ENCODE measurements around the gene ZNF132. TPM values are rescaled to one million over a fixed set of nuclear protein-coding genes. Genes with fewer than 3 reads are reported as not detected.

Gene ZNF132
- total and polyA plus RNA-seq, 2 experiments from 2014 or later: 2.2 to 5.2 TPM

GRCh38 chr19:58417071-58417470 lies 22.9 kb downstream of the ZNF132 start:
- H3K4me3 Mint-ChIP-seq: no peak overlapping the region
- Histone ChIP-seq H2AFZ (no peak overlapping the region), H3K4me2 (no peak overlapping the region), H3K79me2 (replicated peaks; ENCODE audit: insufficient read depth) (no peaks in the 10 kb centered on the region), H3K36me3 (ENCODE audit: insufficient read depth) (no peaks in the 10 kb centered on the region; the same call in 1 of the 2 replicates), H3K4me3 (no peak overlapping the region), H3K4me1 (ENCODE audit: insufficient read depth) (no peaks in the 10 kb centered on the region), H3K27ac (ENCODE audit: low read depth) (no peak overlapping the region), H4K20me1 (replicated peaks; ENCODE audit: insufficient read depth) (no peaks in the 10 kb centered on the region), H3K9me2 (ENCODE audit: insufficient read depth) (no peaks in the 10 kb centered on the region), H3K27me3 (ENCODE audit: insufficient read depth) (no peaks in the 10 kb centered on the region), H3F3A (replicated peaks; ENCODE audit: low read depth) (no peaks in the 10 kb centered on the region)
- DNase-seq (ENCODE audit: low spot score): no peak
- TF ChIP-seq STAT1 (IDR thresholded peaks at IDR 0.05; ENCODE audit: unreplicated experiment): no peak
- no peak for TF ChIP-seq EZH2 (IDR thresholded peaks at IDR 0.05; ENCODE audit: low read depth, unreplicated experiment)
- TF ChIP-seq ZNF462 (CRISPR knock-in tag; IDR thresholded peaks at IDR 0.05): no peak
- TF ChIP-seq POLR2AphosphoS5 (IDR thresholded peaks at IDR 0.05; ENCODE audit: low read depth): no peak
- TF ChIP-seq NANOG (IDR thresholded peaks at IDR 0.05; ENCODE audit: borderline replicate concordance): no peak
- no peak for TF ChIP-seq CTCF (conservative IDR thresholded peaks at IDR 0.05; ENCODE audit: low read depth in 2 of 2)
- TF ChIP-seq EZH2phosphoT487 (IDR thresholded peaks at IDR 0.05; ENCODE audit: unreplicated experiment): no peak
- TF ChIP-seq ETS1 (IDR thresholded peaks at IDR 0.05): no peak
- no peak for TF ChIP-seq REST (IDR thresholded peaks at IDR 0.05; ENCODE audit: unreplicated experiment)
- no peak for TF ChIP-seq ZNF114 (CRISPR knock-in tag; IDR thresholded peaks at IDR 0.05)
- no peak for TF ChIP-seq ZNF331 (CRISPR knock-in tag; IDR thresholded peaks at IDR 0.05; ENCODE audit: low read depth)
- no peak for TF ChIP-seq CREB1 (CRISPR knock-in tag; IDR thresholded peaks at IDR 0.05; ENCODE audit: low read depth)
- no peak for TF ChIP-seq JUNB (IDR thresholded peaks at IDR 0.05; ENCODE audit: unreplicated experiment)
- no peaks in the 10 kb centered on the region for H3K27me3 Mint-ChIP-seq (ENCODE audit: insufficient read depth, low read depth, poor library complexity)
- no peak overlapping the region for H3K27ac Mint-ChIP-seq
- H3K4me1 Mint-ChIP-seq: no peaks in the 10 kb centered on the region
- peaks cover 3% of the 10 kb centered on the region; the same call in 2 of the 3 replicates for H3K9me3 Mint-ChIP-seq
- no peak for ATAC-seq
- peaks cover 36% of the 10 kb centered on the region for H3K36me3 Mint-ChIP-seq (ENCODE audit: low read depth)
